AG04450 (cell line): ENCODE measurements around the gene SVOP. TPM values are rescaled to one million over a fixed set of nuclear protein-coding genes. Genes with fewer than 3 reads are reported as not detected.

Experiments used
- CTCF ChIA-PET: fragments of 300-600, 350-600 bp; formaldehyde crosslinking; extraction: SDS; loops from one replicate; lab custom pipeline; 2022; ENCODE audit warnings: antibody characterized with exemption, inconsistent platforms; lab: Charles Lee
- POLR2A ChIA-PET: fragments of 350-600 bp; formaldehyde crosslinking; extraction: SDS; loops from one replicate; lab custom pipeline; 2021; ENCODE audit warnings: antibody characterized with exemption, inconsistent platforms; lab: Yijun Ruan, JAX
- DNase-seq: peaks from one replicate; pipeline ENCODE4 v3.0.0-alpha.2; 2011; ENCODE audit warnings: low read depth, low spot score
- H3K27ac ChIP-seq: one replicate; pipeline ENCODE4 v1.5.1; 2012; ENCODE audit warnings: low read depth, low read length, control low read depth
- H3K27me3 ChIP-seq: one replicate; pipeline ENCODE4 v1.6.0; 2012; ENCODE audit warnings: low read length; ENCODE audit not compliant: control insufficient read depth, insufficient read depth
- H3K4me3 ChIP-seq: 2 replicates; pipeline ENCODE4 v1.5.1; 2011; ENCODE audit warnings: mild to moderate bottlenecking, low read depth, low read length, control low read depth
- H3K9me3 ChIP-seq: 2 replicates; pipeline ENCODE4 v1.5.1; 2012; ENCODE audit warnings: low read length; ENCODE audit not compliant: control insufficient read depth, insufficient read depth
- polyA plus RNA-seq: library from polyadenylated mRNA; depleted of rRNA; stranded (reverse); fragments of >200 nt; gene quantifications from 2 replicates; pipeline ENCODE4 v1.2.3, GENCODE V29; 2011
- TF ChIP-seq, protein P1 (sequence below): IDR thresholded peaks from 2 replicates; pipeline ENCODE4 v1.5.1; 2011; ENCODE audit warnings: low read depth, low read length, control low read depth, inconsistent platforms

The SVOP gene
- polyA plus RNA-seq, 1 experiment: not detected

- CTCF ChIA-PET: interaction anchor here (1.0 kb wide), 1 partner anchor 37 kb away, joined by 4 read pairs; no protein-coding TSS in a partner anchor
- POLR2A ChIA-PET: no interaction called here
These were observed 45.8 kb downstream of the SVOP start for GRCh38 chr12:108975024-108975593.

DNA sequence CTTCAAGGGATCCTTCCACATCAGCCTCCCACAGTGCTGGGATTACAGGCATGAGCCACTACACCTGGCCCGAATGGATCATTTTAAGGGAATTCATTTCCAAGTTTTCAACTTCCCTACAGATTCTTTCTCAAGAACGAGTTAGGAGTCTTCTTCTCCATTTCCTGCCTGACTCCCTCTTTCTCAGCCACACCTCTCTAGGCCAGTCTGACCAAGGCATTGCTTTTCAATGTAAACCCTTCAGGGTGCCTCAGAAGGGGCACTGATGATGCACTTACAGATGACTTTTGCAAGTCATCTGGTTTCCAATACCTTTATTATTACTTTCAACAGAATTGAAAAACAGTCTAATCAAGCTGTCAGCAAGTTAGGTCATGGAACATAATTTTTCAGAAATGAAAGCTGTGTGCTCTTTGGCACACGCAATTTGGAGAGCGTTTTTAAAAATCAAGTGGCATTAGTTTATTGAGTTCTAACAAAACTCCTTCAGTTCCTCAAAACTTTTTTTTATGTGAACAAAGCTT is 47.2 kb downstream of the SVOP start:
- no peak overlapping the region for H3K27ac ChIP-seq
- ChIA-PET POLR2A (no interaction called here), CTCF (no interaction called here)
- TF ChIP-seq, protein P1, sequence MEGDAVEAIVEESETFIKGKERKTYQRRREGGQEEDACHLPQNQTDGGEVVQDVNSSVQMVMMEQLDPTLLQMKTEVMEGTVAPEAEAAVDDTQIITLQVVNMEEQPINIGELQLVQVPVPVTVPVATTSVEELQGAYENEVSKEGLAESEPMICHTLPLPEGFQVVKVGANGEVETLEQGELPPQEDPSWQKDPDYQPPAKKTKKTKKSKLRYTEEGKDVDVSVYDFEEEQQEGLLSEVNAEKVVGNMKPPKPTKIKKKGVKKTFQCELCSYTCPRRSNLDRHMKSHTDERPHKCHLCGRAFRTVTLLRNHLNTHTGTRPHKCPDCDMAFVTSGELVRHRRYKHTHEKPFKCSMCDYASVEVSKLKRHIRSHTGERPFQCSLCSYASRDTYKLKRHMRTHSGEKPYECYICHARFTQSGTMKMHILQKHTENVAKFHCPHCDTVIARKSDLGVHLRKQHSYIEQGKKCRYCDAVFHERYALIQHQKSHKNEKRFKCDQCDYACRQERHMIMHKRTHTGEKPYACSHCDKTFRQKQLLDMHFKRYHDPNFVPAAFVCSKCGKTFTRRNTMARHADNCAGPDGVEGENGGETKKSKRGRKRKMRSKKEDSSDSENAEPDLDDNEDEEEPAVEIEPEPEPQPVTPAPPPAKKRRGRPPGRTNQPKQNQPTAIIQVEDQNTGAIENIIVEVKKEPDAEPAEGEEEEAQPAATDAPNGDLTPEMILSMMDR: no peak
- no peaks in the 10 kb centered on the region for H3K9me3 ChIP-seq
- H3K27me3 ChIP-seq: no peaks in the 10 kb centered on the region
- no peak overlapping the region for H3K4me3 ChIP-seq
- DNase-seq: no peak

More at GRCh38 chr12:108975024-108975593, 45.8 kb downstream of the SVOP start:
- Histone ChIP-seq H3K27me3 (no peaks in the 10 kb centered on the region), H3K27ac (no peak overlapping the region), H3K9me3 (no peaks in the 10 kb centered on the region), H3K4me3 (no peak overlapping the region)
- DNase-seq: no peak
- TF ChIP-seq, protein P1: no peak

DNA sequence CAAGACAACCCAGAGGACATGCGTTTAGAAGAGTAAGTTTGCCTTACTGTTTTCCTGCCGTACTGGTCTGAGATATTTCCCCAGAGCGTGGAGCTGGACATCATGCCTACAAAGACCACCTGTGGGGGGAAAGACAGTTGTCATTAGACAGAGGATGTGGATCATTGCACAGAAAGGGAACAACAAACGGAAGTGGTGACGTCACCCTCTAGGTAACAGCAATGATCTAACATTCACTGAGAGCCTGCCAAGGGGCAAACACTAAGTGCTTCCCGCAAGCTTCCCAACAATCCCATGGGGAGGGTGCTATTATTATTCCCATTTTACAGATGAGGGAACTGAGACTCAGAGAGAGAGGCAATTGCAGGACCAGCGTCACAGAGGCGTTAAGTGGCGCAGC is 48.5 kb downstream of the SVOP start:
- ChIA-PET POLR2A (no interaction called here), CTCF (no interaction called here)
- no peak for DNase-seq
- H3K4me3 ChIP-seq: no peak overlapping the region
- TF ChIP-seq, protein P1: no peak
- H3K9me3 ChIP-seq: no peaks in the 10 kb centered on the region
- H3K27ac ChIP-seq: no peak overlapping the region
- no peaks in the 10 kb centered on the region for H3K27me3 ChIP-seq

DNA sequence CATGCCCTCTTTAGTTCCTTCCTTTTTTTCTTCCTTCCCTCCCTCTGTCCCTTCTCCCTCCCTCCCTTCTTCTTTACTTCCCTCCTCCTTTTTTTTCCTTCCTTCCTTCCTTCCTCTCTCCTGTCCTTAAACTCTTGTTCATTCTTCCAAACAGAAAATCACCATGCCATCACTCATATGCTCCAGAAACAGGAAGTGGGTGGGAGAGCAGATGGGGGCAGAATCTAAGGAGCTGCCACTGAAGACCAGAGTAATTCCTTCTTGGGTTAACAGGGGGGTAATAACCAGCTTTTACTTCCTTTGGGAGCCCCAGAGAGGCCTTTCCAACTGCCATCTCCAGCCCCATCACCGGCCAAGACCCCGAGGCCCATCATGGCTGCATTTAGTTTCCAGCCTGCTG is 51.2 kb downstream of the SVOP start:
- Histone ChIP-seq H3K27me3 (peaks cover 4% of the 10 kb centered on the region), H3K9me3 (no peaks in the 10 kb centered on the region), H3K4me3 (no peak overlapping the region), H3K27ac (no peak overlapping the region)
- DNase-seq: no peak
- POLR2A ChIA-PET: no interaction called here
- CTCF ChIA-PET: no interaction called here
- TF ChIP-seq, protein P1: no peak

- Histone ChIP-seq H3K4me3 (no peak overlapping the region), H3K27me3 (peaks cover 8% of the 10 kb centered on the region), H3K27ac (no peak overlapping the region), H3K9me3 (no peaks in the 10 kb centered on the region)
- no peak for DNase-seq
- TF ChIP-seq, protein P1: peak; percentile 29
- CTCF ChIA-PET: no interaction called here
- POLR2A ChIA-PET: no interaction called here
These were observed 52.9 kb downstream of the SVOP start for GRCh38 chr12:108967869-108968540.
